ENCODE data around the gene C1orf53. TPM values are rescaled to one million over a fixed set of nuclear protein-coding genes. Genes with fewer than 3 reads are reported as not detected.

C1orf53 gene
- total and polyA plus RNA-seq, 2 of the 13 experiments (the other 11 are each of a cell fraction or from before 2014, with no cell fraction given), result 5.8 to 10.1 TPM

DNA sequence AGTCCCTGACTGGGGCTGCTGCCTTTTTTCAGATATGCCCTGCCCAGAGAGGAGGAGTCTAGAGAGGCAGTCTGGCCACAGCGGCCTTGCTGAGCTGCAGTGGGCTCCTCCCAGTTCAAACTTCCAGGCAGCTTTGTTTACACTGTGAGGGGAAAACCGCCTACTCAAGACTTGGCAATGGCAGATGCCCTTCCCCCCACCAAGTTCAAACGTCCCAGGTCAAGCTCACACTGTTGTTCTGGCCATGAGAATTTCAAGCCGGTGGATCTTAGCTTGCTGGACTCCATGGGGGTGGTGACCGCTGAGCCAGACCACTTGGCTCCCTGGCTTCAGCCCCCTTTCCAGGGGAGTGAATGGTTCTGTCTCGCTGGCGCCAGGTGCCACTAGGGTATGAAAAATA is 18.3 kb upstream of the C1orf53 start (continued):
- TF ChIP-seq, protein P1, sequence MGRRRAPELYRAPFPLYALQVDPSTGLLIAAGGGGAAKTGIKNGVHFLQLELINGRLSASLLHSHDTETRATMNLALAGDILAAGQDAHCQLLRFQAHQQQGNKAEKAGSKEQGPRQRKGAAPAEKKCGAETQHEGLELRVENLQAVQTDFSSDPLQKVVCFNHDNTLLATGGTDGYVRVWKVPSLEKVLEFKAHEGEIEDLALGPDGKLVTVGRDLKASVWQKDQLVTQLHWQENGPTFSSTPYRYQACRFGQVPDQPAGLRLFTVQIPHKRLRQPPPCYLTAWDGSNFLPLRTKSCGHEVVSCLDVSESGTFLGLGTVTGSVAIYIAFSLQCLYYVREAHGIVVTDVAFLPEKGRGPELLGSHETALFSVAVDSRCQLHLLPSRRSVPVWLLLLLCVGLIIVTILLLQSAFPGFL (CRISPR knock-in tag; IDR thresholded peaks at IDR 0.05), result no peak
- TF ChIP-seq SAFB2 (CRISPR knock-in tag; IDR thresholded peaks at IDR 0.05; ENCODE audit: borderline replicate concordance, low read depth) (no peak), NFRKB (IDR thresholded peaks at IDR 0.05) (no peak), SOX13 (IDR thresholded peaks at IDR 0.05) (peak; percentile 47; the same call in 1 of the 2 replicates), SOX13 (CRISPR knock-in tag; conservative IDR thresholded peaks at IDR 0.05 in 1 of 2, IDR thresholded peaks at IDR 0.05 in 1 of 2) (peak in 1 of 2 experiments; percentile 78; a peak in 2 of 4 replicates), SRF (IDR thresholded peaks at IDR 0.05; ENCODE audit: low read depth, low read length) (no peak), ZNF768 (CRISPR knock-in tag; IDR thresholded peaks at IDR 0.05) (no peak), ZNF317 (CRISPR knock-in tag; IDR thresholded peaks at IDR 0.05) (peak; percentile 43; the same call in 1 of the 2 replicates), ZC3H13 (CRISPR knock-in tag; IDR thresholded peaks at IDR 0.05) (no peak), ZNF850 (CRISPR knock-in tag; conservative IDR thresholded peaks at IDR 0.05) (no peak), CBX2 (IDR thresholded peaks at IDR 0.05; ENCODE audit: low read depth, low read length) (no peak), CBX2 (CRISPR knock-in tag; IDR thresholded peaks at IDR 0.05; ENCODE audit: low read depth) (no peak), POLR2G (IDR thresholded peaks at IDR 0.05; ENCODE audit: low read depth, low read length) (no peak), NR2F2 (IDR thresholded peaks at IDR 0.05; ENCODE audit: borderline replicate concordance, low read depth) (peak; percentile 29; the same call in 1 of the 2 replicates)
- TF ChIP-seq, protein P2, sequence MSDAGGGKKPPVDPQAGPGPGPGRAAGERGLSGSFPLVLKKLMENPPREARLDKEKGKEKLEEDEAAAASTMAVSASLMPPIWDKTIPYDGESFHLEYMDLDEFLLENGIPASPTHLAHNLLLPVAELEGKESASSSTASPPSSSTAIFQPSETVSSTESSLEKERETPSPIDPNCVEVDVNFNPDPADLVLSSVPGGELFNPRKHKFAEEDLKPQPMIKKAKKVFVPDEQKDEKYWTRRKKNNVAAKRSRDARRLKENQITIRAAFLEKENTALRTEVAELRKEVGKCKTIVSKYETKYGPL (CRISPR knock-in tag; IDR thresholded peaks at IDR 0.05), result no peak
- TF ChIP-seq, protein P3, sequence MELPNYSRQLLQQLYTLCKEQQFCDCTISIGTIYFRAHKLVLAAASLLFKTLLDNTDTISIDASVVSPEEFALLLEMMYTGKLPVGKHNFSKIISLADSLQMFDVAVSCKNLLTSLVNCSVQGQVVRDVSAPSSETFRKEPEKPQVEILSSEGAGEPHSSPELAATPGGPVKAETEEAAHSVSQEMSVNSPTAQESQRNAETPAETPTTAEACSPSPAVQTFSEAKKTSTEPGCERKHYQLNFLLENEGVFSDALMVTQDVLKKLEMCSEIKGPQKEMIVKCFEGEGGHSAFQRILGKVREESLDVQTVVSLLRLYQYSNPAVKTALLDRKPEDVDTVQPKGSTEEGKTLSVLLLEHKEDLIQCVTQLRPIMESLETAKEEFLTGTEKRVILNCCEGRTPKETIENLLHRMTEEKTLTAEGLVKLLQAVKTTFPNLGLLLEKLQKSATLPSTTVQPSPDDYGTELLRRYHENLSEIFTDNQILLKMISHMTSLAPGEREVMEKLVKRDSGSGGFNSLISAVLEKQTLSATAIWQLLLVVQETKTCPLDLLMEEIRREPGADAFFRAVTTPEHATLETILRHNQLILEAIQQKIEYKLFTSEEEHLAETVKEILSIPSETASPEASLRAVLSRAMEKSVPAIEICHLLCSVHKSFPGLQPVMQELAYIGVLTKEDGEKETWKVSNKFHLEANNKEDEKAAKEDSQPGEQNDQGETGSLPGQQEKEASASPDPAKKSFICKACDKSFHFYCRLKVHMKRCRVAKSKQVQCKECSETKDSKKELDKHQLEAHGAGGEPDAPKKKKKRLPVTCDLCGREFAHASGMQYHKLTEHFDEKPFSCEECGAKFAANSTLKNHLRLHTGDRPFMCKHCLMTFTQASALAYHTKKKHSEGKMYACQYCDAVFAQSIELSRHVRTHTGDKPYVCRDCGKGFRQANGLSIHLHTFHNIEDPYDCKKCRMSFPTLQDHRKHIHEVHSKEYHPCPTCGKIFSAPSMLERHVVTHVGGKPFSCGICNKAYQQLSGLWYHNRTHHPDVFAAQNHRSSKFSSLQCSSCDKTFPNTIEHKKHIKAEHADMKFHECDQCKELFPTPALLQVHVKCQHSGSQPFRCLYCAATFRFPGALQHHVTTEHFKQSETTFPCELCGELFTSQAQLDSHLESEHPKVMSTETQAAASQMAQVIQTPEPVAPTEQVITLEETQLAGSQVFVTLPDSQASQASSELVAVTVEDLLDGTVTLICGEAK (IDR thresholded peaks at IDR 0.05), result no peak
- TF ChIP-seq, protein P3 (CRISPR knock-in tag; IDR thresholded peaks at IDR 0.05), result no peak
- TF ChIP-seq, protein P4, sequence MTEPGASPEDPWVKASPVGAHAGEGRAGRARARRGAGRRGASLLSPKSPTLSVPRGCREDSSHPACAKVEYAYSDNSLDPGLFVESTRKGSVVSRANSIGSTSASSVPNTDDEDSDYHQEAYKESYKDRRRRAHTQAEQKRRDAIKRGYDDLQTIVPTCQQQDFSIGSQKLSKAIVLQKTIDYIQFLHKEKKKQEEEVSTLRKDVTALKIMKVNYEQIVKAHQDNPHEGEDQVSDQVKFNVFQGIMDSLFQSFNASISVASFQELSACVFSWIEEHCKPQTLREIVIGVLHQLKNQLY (CRISPR knock-in tag; IDR thresholded peaks at IDR 0.05), result no peak
- TF ChIP-seq, protein P5, sequence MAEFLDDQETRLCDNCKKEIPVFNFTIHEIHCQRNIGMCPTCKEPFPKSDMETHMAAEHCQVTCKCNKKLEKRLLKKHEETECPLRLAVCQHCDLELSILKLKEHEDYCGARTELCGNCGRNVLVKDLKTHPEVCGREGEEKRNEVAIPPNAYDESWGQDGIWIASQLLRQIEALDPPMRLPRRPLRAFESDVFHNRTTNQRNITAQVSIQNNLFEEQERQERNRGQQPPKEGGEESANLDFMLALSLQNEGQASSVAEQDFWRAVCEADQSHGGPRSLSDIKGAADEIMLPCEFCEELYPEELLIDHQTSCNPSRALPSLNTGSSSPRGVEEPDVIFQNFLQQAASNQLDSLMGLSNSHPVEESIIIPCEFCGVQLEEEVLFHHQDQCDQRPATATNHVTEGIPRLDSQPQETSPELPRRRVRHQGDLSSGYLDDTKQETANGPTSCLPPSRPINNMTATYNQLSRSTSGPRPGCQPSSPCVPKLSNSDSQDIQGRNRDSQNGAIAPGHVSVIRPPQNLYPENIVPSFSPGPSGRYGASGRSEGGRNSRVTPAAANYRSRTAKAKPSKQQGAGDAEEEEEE (CRISPR knock-in tag; IDR thresholded peaks at IDR 0.05; ENCODE audit: borderline replicate concordance), result no peak

Data from HepG2 (cell line).